GM21576 (cell line): ENCODE data around the gene CAMK2G.
A peak's percentile ranks its signal among the peaks of the same experiment; 100 is the strongest.

Source experiments
- ATAC-seq: cut with Tn5 transposase; IDR thresholded peaks from one replicate; pipeline ENCODE4 v1.9.1; 2021; ENCODE audit warnings: mild to moderate bottlenecking, moderate library complexity; ENCODE audit not compliant: unreplicated experiment

Gene CAMK2G

DNA sequence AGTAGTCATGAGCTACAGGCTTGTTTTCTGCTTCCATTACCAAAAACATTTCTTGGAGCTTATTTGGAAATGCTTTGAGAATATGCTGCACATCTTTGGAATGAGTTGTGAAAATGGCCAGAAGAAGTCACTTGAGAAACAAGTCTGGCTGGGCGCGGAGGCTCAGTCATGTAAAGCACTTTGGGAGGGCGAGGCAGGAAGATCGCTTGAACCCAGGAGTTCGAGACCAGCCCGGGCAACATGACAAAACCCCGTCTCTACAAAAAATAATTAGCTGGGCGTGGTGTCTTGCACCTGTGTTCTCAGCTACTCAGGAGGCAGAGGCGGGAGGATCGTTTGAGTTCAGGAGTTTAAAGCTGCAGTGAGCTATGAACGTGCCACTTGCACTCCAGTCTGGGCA is 93.4 kb downstream of the CAMK2G start:
- no peak for ATAC-seq

DNA sequence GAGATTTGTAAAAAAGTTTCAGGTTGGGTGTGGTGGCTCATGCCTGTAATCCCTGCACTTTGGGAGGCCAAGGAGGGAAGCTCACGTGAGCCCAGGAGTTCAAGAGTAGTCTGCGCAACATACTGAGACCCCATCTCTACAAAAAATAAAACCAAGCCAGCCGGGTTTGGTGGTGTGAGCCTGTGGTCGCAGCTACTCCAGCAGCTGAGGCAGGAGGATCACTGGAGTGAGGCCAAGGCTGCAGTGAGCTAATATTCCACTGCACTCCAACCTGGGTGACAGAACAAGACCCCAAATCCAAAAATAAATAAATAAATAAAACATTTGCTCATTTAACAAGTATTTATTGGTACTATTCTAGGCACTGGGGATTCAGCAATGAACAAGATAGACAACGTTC is 94.1 kb downstream of the CAMK2G start:
- ATAC-seq, result no peak

DNA sequence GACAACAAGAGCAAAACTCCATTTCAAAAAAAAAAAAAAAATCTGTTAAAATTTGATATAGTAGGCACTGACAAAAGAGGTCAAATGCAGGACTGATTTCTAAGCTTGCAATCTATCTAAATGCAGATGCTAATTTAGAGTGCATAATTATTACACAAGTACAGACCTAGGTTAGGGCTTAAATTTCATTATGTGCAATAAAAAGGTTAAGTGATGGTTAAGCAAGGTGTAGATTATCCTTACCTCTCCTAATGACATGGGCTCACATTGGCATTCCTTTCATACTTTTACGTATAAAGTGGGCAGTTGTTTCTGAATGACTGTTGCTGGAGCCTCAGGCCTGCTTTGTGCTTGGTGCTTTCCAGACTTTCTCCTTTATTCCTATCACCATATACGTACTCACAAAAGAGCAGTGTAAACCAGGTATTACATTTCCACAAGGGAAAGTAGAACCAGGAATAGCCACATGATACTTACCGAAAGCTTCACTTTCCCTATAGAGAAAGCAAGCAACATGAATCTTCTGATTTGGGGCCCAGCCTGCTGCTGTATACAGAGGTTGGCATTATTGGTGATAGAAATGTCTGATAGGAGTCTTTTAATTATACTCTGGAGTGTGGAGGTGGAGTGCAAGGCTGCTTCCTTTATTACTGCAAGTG is 94.7 kb downstream of the CAMK2G start:
- ATAC-seq, result no peak

DNA sequence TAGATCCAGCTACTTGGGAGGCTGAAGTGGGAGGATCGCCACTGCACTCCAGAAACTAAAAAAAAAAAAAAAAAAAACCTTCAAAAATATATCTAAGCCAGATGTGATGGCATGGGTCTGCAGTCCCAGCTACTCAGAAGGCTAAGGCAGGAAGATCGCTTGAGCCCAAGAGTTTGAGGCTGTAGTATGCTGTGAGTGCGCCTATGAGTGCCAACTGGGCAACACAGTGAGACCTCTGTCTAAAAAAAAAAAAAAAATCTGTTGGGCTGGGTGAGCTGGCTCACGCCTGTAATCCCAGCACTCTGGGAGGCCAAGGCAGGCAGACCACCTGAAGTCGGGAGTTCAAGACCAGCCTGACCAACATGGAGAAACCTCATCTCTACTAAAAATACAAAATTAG is 95.3 kb downstream of the CAMK2G start:
- ATAC-seq, result no peak

DNA sequence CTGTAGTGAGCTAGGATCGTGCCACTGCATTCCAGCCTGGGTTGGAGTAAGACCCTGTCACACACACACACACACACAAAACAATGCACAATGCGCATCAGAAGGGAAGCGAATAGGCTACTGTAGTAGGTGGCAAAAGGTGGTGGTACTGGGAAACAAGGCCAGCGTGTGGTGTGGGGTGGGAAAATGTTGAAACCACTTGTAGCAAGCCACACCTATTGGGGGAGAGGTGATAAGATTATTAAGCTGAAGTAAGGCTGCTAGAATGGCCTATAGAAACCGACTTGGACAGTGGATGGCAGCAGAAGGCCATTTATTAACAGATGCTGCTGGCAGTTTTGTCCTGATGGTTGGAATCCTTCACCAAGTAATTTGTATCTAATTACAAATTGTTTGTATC is 99.7 kb downstream of the CAMK2G start:
- ATAC-seq, result no peak

DNA sequence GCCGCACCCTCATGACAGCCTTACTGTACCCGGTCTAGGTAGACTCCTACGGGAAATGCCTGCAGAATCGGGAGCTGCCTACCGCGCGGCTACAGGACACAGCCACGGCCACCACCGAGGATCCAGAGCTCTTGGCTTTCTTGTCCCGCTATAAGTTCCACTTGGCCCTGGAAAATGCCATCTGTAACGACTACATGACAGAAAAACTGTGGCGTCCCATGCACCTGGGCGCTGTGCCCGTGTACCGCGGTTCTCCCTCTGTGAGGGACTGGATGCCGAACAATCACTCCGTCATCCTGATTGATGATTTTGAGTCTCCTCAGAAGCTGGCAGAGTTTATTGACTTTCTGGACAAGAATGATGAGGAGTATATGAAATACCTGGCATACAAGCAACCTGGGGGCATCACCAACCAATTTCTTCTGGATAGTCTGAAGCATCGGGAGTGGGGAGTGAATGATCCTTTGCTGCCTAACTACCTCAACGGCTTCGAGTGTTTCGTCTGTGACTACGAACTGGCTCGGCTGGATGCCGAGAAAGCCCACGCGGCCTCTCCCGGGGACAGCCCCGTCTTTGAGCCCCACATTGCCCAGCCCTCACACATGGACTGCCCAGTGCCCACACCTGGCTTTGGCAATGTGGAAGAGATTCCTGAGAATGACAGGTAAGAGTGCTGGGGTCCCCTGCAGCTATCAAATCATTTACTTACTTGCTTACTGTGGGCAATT is 101.0 kb downstream of the CAMK2G start:
- peak; percentile 4 for ATAC-seq

DNA sequence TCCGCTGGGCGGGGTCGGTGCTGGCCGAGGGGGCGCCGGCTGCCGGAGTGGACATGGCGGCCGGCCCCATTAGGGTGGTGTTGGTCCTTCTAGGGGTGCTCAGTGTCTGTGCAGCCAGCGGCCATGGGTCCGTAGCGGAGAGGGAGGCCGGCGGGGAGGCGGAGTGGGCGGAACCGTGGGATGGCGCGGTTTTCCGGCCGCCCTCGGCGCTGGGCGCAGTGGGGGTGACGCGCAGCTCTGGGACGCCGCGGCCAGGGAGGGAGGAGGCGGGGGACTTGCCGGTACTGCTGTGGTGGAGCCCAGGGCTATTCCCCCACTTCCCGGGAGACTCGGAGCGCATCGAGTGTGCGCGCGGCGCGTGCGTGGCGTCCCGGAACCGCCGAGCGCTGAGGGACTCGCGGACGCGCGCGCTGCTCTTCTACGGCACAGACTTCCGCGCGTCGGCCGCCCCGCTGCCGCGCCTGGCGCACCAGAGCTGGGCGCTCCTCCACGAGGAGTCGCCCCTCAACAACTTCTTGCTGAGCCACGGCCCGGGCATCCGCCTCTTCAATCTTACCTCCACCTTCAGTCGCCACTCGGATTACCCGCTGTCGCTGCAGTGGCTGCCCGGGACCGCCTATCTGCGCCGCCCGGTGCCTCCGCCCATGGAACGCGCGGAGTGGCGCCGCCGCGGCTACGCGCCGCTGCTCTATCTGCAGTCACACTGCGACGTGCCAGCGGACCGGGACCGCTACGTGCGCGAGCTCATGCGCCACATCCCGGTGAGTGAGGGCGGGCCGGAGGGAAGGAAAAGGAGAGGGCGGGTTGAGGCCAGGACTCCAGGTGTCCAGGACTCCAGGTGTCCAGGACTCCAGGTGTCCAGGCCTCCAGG is 101.8 kb downstream of the CAMK2G start:
- peak; percentile 54 for ATAC-seq

DNA sequence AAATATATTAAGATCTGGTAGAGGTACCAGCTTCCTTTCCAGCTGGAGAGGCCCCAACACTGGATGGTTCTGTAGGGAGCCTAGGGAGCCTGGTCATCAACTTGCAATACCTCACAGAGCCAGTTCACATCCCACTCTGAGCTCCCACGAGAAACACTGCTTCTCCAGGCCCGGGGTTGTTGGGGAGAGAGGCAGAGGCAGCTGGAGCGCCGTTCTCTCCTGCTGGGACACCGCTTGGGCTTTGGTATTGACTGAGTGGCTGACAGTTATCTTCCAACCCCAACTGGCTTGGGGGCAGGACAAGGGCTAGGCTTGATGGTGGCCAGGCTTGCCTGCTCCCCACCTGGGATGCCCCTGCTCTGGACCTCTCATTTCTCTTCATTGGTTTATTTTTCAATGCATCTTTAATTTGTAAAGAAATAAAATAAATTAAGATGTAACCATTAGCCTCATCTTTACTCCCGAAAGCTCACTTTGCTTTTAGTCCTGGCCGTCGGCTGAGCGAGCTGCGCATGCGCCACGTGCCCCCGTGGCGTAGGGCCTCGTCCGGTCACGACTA is 102.6 kb downstream of the CAMK2G start:
- peak; percentile 5 for ATAC-seq

DNA sequence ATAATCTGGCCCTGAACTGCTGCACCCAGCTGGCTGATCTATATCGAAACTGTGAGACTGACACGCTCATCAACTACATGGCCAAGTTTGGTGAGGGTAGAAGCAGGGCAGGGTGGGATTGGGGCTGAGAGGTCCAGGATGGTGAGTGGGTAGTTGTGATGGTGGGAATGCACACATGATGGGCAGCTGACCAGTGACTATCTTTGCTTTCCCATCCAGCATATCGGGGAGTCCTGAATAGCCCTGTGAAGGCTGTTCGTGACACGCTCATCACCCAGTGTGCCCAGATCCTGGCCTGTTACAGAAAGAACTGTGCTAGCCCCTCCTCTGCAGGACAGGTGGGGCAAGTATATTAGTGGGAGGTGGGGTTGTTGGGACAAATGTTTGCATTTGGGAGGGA is 105.0 kb downstream of the CAMK2G start:
- ATAC-seq, result no peak

DNA sequence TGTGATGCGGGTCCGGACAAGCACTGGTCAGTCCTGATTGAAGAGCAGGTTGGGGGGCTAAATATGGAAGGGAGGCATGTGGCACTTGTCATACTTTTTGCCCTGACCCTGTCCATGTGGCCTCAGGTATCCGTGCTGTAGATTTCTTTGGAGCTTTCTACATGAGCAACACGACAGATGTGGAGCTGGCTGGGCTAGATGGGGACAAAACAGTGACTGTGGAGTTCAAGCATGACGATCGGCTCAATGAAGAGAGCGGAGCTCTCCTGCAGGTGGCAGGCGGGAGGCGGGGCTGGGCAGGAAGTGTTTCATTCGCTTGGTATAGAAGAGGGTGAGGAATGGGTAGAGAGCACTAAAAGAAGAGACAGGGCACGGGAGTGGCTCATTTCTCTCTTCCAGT is 105.5 kb downstream of the CAMK2G start:
- ATAC-seq, result no peak

DNA sequence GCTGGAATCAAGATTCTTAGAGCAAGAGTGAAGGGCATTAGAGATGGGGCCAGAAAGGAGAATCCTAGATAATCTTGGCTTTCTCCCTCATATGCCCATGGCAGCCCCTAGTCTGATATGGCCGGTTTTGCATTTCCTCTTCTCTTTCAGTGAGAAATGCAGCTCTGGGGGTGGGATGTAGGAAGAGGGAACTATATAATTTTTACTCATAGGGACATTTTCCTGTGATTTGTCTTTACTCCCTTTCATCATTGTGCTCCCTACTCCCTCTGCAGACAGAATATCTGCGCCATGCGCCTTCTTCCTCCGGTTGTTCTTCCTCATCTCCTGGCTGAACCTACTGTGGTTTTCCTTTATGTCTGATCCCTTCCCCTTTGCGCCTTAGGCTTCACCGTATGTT is 109.3 kb downstream of the CAMK2G start:
- ATAC-seq, result no peak

DNA sequence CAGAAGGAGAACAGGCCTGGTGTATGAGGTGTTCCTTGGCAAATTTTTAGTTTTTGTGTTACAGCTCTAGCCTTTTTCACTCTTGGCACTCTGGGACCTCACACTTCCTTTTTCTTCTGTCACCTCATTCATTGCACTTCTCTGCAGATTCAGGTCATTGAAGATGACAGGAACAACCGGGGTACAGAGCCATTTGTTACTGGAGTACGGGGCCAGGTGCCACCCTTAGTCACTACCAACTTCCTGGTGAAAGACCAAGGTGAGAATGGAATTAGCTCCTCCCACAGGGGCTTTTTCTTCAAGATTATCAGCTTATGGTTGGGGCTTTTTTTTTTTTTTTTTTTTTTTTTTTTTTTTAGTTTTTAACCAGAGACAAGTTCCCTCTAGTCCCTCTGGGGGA is 111.0 kb downstream of the CAMK2G start:
- ATAC-seq, result no peak

DNA sequence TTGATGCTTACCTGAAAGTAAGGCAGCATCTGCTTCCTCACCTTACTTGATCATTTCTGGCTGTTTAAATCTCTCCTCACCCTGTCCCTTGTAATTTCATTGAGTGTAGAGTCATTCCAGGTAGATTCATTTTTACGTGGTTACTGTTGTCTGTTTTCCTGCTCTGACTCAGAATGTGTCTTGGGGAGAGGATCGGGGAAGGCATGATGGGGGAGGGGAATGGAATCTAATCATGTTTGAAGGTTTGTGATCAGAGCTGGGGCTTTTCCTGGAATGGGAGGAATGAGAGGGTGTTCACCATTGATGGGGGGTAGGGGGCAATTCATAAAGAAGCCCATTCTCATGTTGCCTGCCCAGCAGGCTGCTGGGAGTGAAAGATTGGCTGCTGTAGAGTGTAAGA is 111.4 kb downstream of the CAMK2G start:
- ATAC-seq, result no peak
